ENCODE measurements around the gene CPAMD8.

CPAMD8 gene

DNA sequence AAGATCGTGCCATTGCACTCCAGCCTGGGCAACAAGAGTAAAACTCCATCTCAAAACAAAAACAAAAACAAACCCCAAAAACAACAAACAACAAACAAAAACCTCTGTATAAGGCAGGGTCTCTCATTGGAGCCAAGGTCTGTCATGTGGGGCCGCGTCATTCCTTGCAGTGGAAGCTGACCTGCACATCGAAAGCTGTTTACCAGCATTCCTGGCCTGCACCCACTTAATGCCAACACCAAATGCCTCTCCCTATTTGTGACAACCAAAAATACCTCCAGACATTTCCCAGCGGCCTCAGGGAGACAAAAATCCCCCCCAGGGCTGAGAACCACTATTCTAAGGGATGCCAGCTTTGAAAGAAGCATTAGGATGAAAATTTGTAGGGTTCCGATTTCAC, 1.2 kb downstream of the CPAMD8 start:
- TF ChIP-seq, protein P1, sequence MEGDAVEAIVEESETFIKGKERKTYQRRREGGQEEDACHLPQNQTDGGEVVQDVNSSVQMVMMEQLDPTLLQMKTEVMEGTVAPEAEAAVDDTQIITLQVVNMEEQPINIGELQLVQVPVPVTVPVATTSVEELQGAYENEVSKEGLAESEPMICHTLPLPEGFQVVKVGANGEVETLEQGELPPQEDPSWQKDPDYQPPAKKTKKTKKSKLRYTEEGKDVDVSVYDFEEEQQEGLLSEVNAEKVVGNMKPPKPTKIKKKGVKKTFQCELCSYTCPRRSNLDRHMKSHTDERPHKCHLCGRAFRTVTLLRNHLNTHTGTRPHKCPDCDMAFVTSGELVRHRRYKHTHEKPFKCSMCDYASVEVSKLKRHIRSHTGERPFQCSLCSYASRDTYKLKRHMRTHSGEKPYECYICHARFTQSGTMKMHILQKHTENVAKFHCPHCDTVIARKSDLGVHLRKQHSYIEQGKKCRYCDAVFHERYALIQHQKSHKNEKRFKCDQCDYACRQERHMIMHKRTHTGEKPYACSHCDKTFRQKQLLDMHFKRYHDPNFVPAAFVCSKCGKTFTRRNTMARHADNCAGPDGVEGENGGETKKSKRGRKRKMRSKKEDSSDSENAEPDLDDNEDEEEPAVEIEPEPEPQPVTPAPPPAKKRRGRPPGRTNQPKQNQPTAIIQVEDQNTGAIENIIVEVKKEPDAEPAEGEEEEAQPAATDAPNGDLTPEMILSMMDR (IDR thresholded peaks at IDR 0.05) = no peak

DNA sequence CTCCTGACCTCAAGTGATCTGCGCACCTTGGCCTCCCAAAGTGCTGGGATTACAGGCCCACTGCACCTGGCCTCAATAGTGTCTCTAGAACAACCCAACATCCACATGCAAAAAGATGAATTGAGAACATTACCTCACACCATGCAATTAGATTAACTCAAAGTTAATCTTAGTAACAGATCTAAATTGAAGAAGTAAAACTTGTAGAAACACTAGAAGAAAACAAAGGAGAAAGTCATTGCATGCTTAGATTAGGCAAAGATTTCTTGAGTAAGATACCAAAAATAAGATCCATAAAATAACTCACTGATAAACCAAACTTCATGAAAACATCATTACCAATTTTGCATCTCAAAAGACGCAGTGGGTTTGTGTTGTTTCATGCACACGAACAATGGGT, 2.8 kb downstream of the CPAMD8 start:
- TF ChIP-seq, protein P1 (IDR thresholded peaks at IDR 0.05) = no peak

DNA sequence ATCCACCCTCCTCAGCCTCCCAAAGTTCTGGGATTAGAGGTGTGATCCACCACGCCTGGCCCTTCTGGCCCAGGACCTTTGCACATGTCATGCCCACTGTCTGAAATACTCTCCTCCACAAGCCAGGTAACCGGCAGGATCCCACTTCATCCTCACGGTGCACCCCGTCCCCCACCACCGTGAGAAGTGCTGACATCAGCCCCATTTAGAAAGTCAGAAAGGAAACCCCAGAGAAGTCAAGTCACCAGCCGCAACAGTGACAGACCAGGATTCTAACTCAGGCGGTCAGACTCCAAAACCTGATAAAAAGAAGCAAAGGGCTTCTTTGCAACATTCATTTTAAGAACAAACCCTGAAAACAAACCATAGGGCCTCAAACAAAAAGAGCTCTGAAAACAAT, 3.9 kb downstream of the CPAMD8 start:
- TF ChIP-seq, protein P1 (IDR thresholded peaks at IDR 0.05) = no peak

DNA sequence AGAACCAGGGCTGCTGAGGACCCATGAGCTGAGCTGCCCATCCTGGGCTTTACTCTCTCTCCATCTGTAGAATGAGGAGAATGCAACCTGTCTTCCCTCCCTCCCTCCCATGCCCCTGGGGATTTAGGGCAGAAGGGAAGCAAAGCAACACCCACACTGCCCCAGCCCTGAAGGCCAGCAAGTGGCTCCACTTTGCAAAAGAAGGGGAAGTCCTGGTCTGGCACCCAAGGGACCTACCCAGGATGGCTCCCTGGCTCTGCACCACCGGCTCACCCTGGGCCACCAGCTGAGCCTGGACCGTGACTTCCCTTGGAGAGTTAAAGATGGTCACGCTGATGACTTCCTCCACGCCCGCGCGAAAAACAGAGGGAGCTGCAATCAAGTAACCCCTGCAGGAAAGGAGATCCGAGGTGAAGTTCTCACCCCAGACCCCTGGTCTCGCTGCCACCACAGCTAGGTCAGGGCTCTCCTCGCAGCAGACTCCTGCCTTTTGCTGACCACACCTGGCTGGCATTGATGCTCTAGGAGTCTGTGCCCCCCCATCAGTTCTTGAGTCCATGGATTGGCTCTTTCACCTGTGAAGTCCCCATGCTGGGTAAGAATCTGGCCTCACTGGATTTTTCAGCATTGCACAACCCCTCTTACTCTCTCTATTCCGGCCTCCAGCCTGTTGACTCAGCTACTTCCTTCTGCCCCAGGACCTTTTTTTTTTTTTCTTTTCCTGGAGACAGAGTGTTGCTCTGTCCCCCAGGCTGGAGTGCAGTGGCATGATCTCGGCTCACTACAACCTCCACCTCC, 4.6 kb downstream of the CPAMD8 start:
- TF ChIP-seq, protein P1 (IDR thresholded peaks at IDR 0.05) = no peak

DNA sequence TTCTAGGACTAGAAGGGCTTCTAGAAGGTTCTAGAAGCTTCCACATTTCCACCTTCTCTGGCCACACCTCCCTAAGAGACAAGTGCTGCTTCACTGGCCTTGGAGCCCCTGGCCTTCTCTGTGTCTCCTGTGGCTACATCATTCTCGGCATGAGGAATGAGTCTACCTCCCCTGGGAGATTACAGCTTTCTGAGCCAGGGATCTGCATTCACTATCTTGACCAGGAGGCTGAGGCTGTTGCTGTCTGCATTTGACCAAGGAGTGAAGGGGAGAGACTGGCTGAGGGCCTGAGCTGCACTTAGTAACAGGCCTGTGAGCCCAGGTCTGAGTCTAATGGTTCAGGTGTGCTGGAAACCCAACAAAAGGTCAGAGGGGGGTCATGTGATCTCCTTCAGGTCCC, 5.3 kb downstream of the CPAMD8 start:
- TF ChIP-seq, protein P1 (IDR thresholded peaks at IDR 0.05) = no peak

DNA sequence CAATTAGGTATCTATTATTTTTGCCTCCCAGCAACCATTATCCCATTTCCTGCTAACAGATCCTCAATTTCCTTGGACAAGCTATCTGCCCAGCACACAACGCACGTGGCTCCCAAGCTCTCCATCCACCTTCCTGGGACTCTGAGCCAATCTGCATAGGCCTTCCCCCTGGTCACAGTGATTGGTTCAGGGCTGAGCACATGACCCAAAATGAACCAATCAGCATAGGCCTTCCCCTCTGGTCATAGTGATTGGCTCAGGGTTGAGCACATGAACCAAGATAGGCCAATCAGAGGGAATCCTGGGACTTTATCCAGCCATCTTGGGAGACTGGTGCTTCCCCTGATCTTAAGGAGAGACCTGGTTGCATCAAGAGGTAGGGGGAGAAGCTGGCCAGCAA, 5.8 kb downstream of the CPAMD8 start:
- TF ChIP-seq, protein P1 (IDR thresholded peaks at IDR 0.05) = no peak

DNA sequence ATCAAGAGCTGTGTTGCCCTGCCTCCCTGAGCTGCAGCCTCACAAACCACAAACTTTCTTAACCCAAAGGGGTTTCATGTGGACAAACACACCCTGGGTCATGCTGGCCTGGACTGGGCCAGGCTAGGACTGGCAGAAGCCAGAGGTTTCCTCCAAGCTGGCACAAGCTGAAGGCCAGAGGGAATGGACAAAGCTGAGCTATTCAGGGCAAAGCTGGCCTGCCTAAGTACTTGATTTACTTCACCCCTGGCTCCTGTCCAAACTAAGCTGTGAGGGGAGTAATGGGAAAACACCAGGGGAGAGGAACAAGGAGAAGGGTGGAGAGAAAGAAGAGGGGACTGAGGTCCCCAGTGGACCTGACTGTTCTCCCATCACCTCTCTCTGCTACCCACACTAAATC, 6.2 kb downstream of the CPAMD8 start:
- TF ChIP-seq, protein P1 (IDR thresholded peaks at IDR 0.05) = no peak

DNA sequence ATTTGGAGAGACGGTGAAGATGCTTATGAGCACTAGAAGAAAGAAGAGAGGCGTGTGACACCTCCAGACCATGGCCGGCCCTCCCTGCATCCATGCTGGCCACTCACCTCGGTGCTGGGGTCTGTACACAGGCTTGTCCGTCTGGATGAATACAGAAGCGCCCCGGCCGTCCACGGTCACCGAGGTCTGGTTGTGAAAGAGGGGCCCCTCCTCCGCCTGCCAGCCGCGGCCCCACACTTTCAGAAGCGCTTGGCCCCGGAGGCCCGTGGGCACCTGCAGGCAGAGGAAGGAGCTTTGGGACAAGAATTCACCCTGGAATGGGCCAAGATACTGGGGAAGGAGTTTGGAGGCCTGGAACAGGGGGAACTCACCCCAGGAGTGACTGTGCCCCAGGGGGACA, 15.1 kb downstream of the CPAMD8 start:
- TF ChIP-seq, protein P1 (IDR thresholded peaks at IDR 0.05) = no peak

Data from LNCAP (cell line).